GM12875 (cell line): ENCODE data around the gene RAD54L.
"Not testable (repeated sequence)": the region's sequence is repeated elsewhere in the genome, so short reads cannot be mapped to it uniquely, and the experiment has no call there.

Experiments used
- H3K4me3 ChIP-seq: one replicate; pipeline ENCODE4 v1.5.1; 2011; ENCODE audit warnings: low read depth, low read length, control low read depth
- CTCF ChIP-seq: IDR thresholded peaks from 2 replicates; pipeline ENCODE4 v1.5.1; 2011; ENCODE audit warnings: low read depth, mild to moderate bottlenecking, control low read depth, inconsistent platforms, low read length, moderate library complexity, borderline replicate concordance; ENCODE audit not compliant: insufficient read depth

The RAD54L gene

GRCh38 chr1:46220808-46221207, 26.8 kb upstream of the RAD54L start:
- no peak overlapping the region for H3K4me3 ChIP-seq
- no peak for TF ChIP-seq CTCF

- H3K4me3 ChIP-seq, result no peak overlapping the region
These were observed 25.8 kb upstream of the RAD54L start for GRCh38 chr1:46221749-46222148.

GRCh38 chr1:46223055-46223454, 24.5 kb upstream of the RAD54L start:
- not testable (repeated sequence) for H3K4me3 ChIP-seq

More at GRCh38 chr1:46221749-46222148, 25.8 kb upstream of the RAD54L start:
- TF ChIP-seq CTCF, result no peak

- TF ChIP-seq CTCF, result peak; percentile 87
- H3K4me3 ChIP-seq, result no peak overlapping the region
These were observed 24.1 kb upstream of the RAD54L start for GRCh38 chr1:46223472-46223943.

GRCh38 chr1:46224966-46225365, 22.6 kb upstream of the RAD54L start:
- H3K4me3 ChIP-seq, result no peak overlapping the region
- TF ChIP-seq CTCF, result no peak

GRCh38 chr1:46231231-46231630, 16.3 kb upstream of the RAD54L start:
- H3K4me3 ChIP-seq, result not testable (repeated sequence)

GRCh38 chr1:46236882-46237281, 10.7 kb upstream of the RAD54L start:
- no peak for TF ChIP-seq CTCF
- H3K4me3 ChIP-seq, result no peak overlapping the region

GRCh38 chr1:46238865-46239264, 8.7 kb upstream of the RAD54L start:
- not testable (repeated sequence) for H3K4me3 ChIP-seq

GRCh38 chr1:46241733-46242132, 5.8 kb upstream of the RAD54L start:
- not testable (repeated sequence) for H3K4me3 ChIP-seq

- TF ChIP-seq CTCF, result no peak
These were observed 4.6 kb upstream of the RAD54L start for GRCh38 chr1:46242918-46243317.

GRCh38 chr1:46243831-46244230, 3.7 kb upstream of the RAD54L start:
- not testable (repeated sequence) for H3K4me3 ChIP-seq

More at GRCh38 chr1:46242918-46243317, 4.6 kb upstream of the RAD54L start:
- H3K4me3 ChIP-seq, result no peak overlapping the region
